BJ (cell line): ENCODE data around the gene MYH10. TPM values are rescaled to one million over a fixed set of nuclear protein-coding genes. Genes with fewer than 3 reads are reported as not detected.

ENCODE experiments used
- CTCF ChIA-PET: fragments of 350-600 bp; formaldehyde crosslinking; extraction: SDS; loops from one replicate; lab custom pipeline; 2021; ENCODE audit warnings: antibody characterized with exemption, inconsistent platforms; lab: Yijun Ruan, JAX
- POLR2A ChIA-PET: fragments of 300-600 bp; sonication (Branson Sonifier 250); formaldehyde crosslinking; extraction: SDS; loops from one replicate; lab custom pipeline; 2021; ENCODE audit warnings: antibody characterized with exemption; lab: Charles Lee
- DNase-seq: peaks from one replicate; pipeline ENCODE4 v3.0.0-alpha.2; 2011; ENCODE audit warnings: low read depth
- H3K27me3 ChIP-seq: 2 replicates; pipeline ENCODE4 v1.6.0; 2011; ENCODE audit warnings: low read length; ENCODE audit not compliant: control insufficient read depth, insufficient read depth
- H3K36me3 ChIP-seq: 2 replicates; pipeline ENCODE4 v1.5.1; 2011; ENCODE audit warnings: low read length; ENCODE audit not compliant: control insufficient read depth, insufficient read depth
- H3K4me3 ChIP-seq: 2 replicates; pipeline ENCODE4 v1.5.1; 2011; ENCODE audit warnings: low read depth, mild to moderate bottlenecking, control low read depth, low read length
- CTCF ChIP-seq: IDR thresholded peaks from 2 replicates; pipeline ENCODE4 v1.5.1; 2011; ENCODE audit warnings: low read depth, mild to moderate bottlenecking, control low read depth, inconsistent platforms, low read length, moderate library complexity; ENCODE audit not compliant: insufficient read depth
- polyA plus RNA-seq: library from polyadenylated mRNA; depleted of rRNA; stranded (reverse); fragments of >200 nt; gene quantifications from 2 replicates; pipeline ENCODE4 v1.2.3, GENCODE V29; 2011

MYH10 gene
- polyA plus RNA-seq, 1 experiment, result 62.1 TPM

GRCh38 chr17:8639709-8640108 lies 9.2 kb upstream of the MYH10 start:
- DNase-seq, result no peak
- Histone ChIP-seq H3K4me3 (no peak overlapping the region), H3K36me3 (no peaks in the 10 kb centered on the region), H3K27me3 (peaks cover 4% of the 10 kb centered on the region)
- ChIA-PET POLR2A (no interaction called here), CTCF (interaction anchor here (1.1 to 1.9 kb wide), 2 partner anchors 9 kb away, joined by 3 to 8 read pairs; partner anchors contain the start of gene MYH10)
- TF ChIP-seq CTCF, result no peak

DNA sequence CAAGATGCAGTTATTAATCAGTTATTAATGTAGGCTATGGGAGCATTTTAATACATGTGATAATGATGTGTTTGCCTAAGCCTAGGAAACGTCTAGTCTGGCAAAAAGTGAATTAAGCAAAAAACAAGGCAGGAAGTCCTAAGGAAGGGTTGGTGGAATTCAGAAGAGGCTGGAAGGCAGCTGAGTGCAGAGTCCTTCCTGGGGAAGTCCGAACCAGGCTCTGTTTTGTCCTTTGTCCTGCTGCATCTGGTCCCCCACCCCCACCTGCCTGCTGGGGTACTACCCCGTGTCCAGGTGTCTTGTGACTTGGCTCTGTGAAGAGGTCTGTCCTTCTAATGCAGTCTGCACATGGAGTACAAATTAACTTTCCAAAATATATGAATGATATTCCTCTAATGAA lies 1.5 kb upstream of the MYH10 start:
- no peak for TF ChIP-seq CTCF
- POLR2A ChIA-PET, result no interaction called here
- H3K4me3 ChIP-seq, result no peak overlapping the region
- CTCF ChIA-PET, result interaction anchor here (1.8 kb wide), 1 partner anchor 115 kb away, joined by 6 read pairs; no protein-coding TSS in a partner anchor
- no peaks in the 10 kb centered on the region for H3K36me3 ChIP-seq
- DNase-seq, result no peak
- no peaks in the 10 kb centered on the region; the same call in 1 of the 2 replicates for H3K27me3 ChIP-seq

GRCh38 chr17:8631554-8631877 lies 991 bp upstream of the MYH10 start:
- DNase-seq, result no peak
- Histone ChIP-seq H3K36me3 (no peaks in the 10 kb centered on the region), H3K27me3 (no peaks in the 10 kb centered on the region; the same call in 1 of the 2 replicates), H3K4me3 (peak overlapping the region; percentile 99)
- POLR2A ChIA-PET, result no interaction called here
- no peak for TF ChIP-seq CTCF
- CTCF ChIA-PET, result interaction anchor here (0.8 to 1.8 kb wide), 2 partner anchors 52 to 115 kb away, joined by 3 to 6 read pairs; no protein-coding TSS in a partner anchor

DNA sequence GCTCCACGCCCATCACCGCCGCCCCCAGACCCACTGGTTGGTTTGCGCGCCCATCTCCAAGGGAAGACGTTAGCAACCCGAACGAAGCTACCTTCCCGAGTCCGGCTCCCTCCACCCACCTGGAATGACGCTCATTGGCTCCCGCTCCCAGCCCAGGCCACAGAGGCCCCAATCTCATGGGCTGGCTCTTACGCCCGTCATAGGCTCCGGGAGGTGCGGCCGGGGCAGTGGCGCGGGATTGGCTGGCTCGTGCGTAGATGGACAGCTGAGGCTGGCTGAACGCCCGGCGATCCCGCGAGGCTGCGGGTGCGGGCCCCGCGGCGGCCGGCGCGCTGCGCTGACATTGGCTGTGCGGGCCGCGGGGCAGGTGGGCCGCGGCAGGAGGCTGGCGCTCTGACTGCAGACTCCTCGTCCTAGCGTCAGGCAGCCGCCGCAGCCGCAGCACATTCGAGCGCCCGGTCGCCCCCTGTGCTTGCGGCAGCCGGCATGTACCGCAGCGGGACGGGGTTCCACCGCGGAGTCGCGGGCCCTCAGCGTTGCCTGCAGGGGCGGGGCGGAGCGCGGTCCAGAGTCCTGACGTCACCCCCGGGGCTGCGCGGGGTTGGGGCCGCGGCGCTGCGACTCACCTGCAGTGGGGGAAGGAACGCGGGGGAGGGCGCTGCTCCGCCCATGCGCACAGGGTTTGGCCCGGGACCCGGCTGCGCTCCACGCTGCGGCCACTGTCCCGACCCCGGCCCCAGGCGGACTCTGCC lies 453 bp upstream of the MYH10 start:
- Histone ChIP-seq H3K4me3 (peak overlapping the region; percentile 99), H3K36me3 (no peaks in the 10 kb centered on the region), H3K27me3 (no peaks in the 10 kb centered on the region; the same call in 1 of the 2 replicates)
- peak; percentile 92 for DNase-seq
- POLR2A ChIA-PET, result no interaction called here
- no peak for TF ChIP-seq CTCF
- CTCF ChIA-PET, result interaction anchor here (0.8 to 1.8 kb wide), 5 partner anchors 9 to 248 kb away, joined by 3 to 6 read pairs (median 3); no protein-coding TSS in a partner anchor

GRCh38 chr17:8629371-8630226 lies 926 bp downstream of the MYH10 start:
- DNase-seq, result no peak

More at GRCh38 chr17:8629371-8630226, 926 bp downstream of the MYH10 start:
- H3K36me3 ChIP-seq, result no peaks in the 10 kb centered on the region
- H3K4me3 ChIP-seq, result peak overlapping the region; percentile 99
- ChIA-PET CTCF (interaction anchor here (0.6 to 1.4 kb wide), 7 partner anchors 8 to 246 kb away, joined by 3 to 4 read pairs (median 3); no protein-coding TSS in a partner anchor), POLR2A (no interaction called here)
- TF ChIP-seq CTCF, result no peak
- no peaks in the 10 kb centered on the region; the same call in 1 of the 2 replicates for H3K27me3 ChIP-seq
